Activated CD8-positive, alpha-beta T cell treated with anti-CD3 and anti-CD28 coated beads, Interleukin-2, amount 10 ng/mL, durations not matched to agents 7 days and 5 days (primary cell): ENCODE data around the gene SPON2. TPM values are rescaled to one million over a fixed set of nuclear protein-coding genes. Genes with fewer than 3 reads are reported as not detected.

Experiments
- ATAC-seq: fragments of 150-1000 bp; cut with Tn5 transposase; one replicate; pipeline ENCODE4 v1.10.0; 2021; ENCODE audit warnings: moderate library complexity
- CTCF ChIA-PET: fragments of 350-600 bp; sonication (Branson Sonifier 250); formaldehyde crosslinking; loops from one replicate; lab custom pipeline; 2021; ENCODE audit warnings: antibody characterized with exemption; lab: Charles Lee
- POLR2A ChIA-PET: fragments of 350-600 bp; sonication (Branson Sonifier 250); formaldehyde crosslinking; loops from one replicate; lab custom pipeline; 2021; ENCODE audit warnings: antibody characterized with exemption; lab: Charles Lee
- DNase-seq: peaks from one replicate; pipeline ENCODE4 v3.0.0-alpha.2; 2020
- H3K27ac Mint-ChIP-seq: one replicate; pipeline ENCODE4 v1.8.0; 2021; ENCODE audit warnings: mild to moderate bottlenecking, mixed read lengths
- H3K27me3 Mint-ChIP-seq: one replicate; pipeline ENCODE4 v1.8.0; 2021; ENCODE audit warnings: low read depth, mixed read lengths
- H3K36me3 Mint-ChIP-seq: one replicate; pipeline ENCODE4 v1.8.0; 2021; ENCODE audit warnings: low read depth, mixed read lengths
- H3K4me1 Mint-ChIP-seq: one replicate; pipeline ENCODE4 v1.8.0; 2021; ENCODE audit warnings: low read depth, mixed read lengths
- H3K4me3 Mint-ChIP-seq: one replicate; pipeline ENCODE4 v1.8.0; 2021; ENCODE audit warnings: mild to moderate bottlenecking, mixed read lengths
- H3K9me3 Mint-ChIP-seq: one replicate; pipeline ENCODE4 v1.8.0; 2022; ENCODE audit warnings: mixed read lengths; ENCODE audit not compliant: insufficient read depth
- total RNA-seq, 2 experiments: library from RNA; stranded (reverse); gene quantifications; one replicate each; pipeline ENCODE4 v1.2.3, GENCODE V29; 2021

SPON2 gene
- total RNA-seq, 2 experiments from 2014 or later, result 14.7 to 14.9 TPM

GRCh38 chr4:1214101-1215095 is 42.0 kb upstream of the SPON2 start:
- no peak overlapping the region for H3K4me3 Mint-ChIP-seq
- H3K4me1 Mint-ChIP-seq, result peaks cover 36% of the 10 kb centered on the region
- ChIA-PET POLR2A (interaction anchor here (0.6 kb wide), 1 partner anchor 43 kb away, joined by 3 read pairs; no protein-coding TSS in a partner anchor), CTCF (interaction anchor here (3.7 kb wide), 1 partner anchor 12 kb away, joined by 25 read pairs; no protein-coding TSS in a partner anchor)
- DNase-seq (no peak), ATAC-seq (no peak)
- no peaks in the 10 kb centered on the region for H3K27me3 Mint-ChIP-seq
- H3K36me3 Mint-ChIP-seq, result peaks cover 48% of the 10 kb centered on the region
- H3K9me3 Mint-ChIP-seq, result no peaks in the 10 kb centered on the region
- H3K27ac Mint-ChIP-seq, result no peak overlapping the region

GRCh38 chr4:1213336-1213995 is 41.1 kb upstream of the SPON2 start:
- H3K27me3 Mint-ChIP-seq, result no peaks in the 10 kb centered on the region
- H3K36me3 Mint-ChIP-seq, result peaks cover 44% of the 10 kb centered on the region
- ChIA-PET CTCF (no interaction called here), POLR2A (interaction anchor here (0.6 kb wide), 1 partner anchor 42 kb away, joined by 3 read pairs; no protein-coding TSS in a partner anchor)
- H3K4me3 Mint-ChIP-seq, result no peak overlapping the region
- H3K4me1 Mint-ChIP-seq, result peaks cover 31% of the 10 kb centered on the region
- no peaks in the 10 kb centered on the region for H3K9me3 Mint-ChIP-seq
- no peak overlapping the region for H3K27ac Mint-ChIP-seq
- DNase-seq, result no peak
- no peak for ATAC-seq

GRCh38 chr4:1212546-1213335 is 40.4 kb upstream of the SPON2 start:
- no peaks in the 10 kb centered on the region for H3K9me3 Mint-ChIP-seq
- peaks cover 38% of the 10 kb centered on the region for H3K36me3 Mint-ChIP-seq
- DNase-seq (no peak), ATAC-seq (no peak)
- H3K27ac Mint-ChIP-seq, result peak overlapping the region; percentile 39
- H3K27me3 Mint-ChIP-seq, result no peaks in the 10 kb centered on the region
- CTCF ChIA-PET, result no interaction called here
- POLR2A ChIA-PET, result interaction anchor here (0.6 kb wide), 1 partner anchor 10 kb away, joined by 4 read pairs; no protein-coding TSS in a partner anchor
- peaks cover 27% of the 10 kb centered on the region for H3K4me1 Mint-ChIP-seq
- no peak overlapping the region for H3K4me3 Mint-ChIP-seq

- H3K9me3 Mint-ChIP-seq, result no peaks in the 10 kb centered on the region
- no peak for DNase-seq
- H3K27me3 Mint-ChIP-seq, result no peaks in the 10 kb centered on the region
- H3K4me1 Mint-ChIP-seq, result peaks cover 20% of the 10 kb centered on the region
- H3K27ac Mint-ChIP-seq, result peak overlapping the region; percentile 34
- ChIA-PET POLR2A (interaction anchor here (0.6 kb wide), 1 partner anchor 10 kb away, joined by 4 read pairs; no protein-coding TSS in a partner anchor), CTCF (no interaction called here)
- peaks cover 31% of the 10 kb centered on the region for H3K36me3 Mint-ChIP-seq
- H3K4me3 Mint-ChIP-seq, result no peak overlapping the region
- ATAC-seq, result no peak
Observed at GRCh38 chr4:1211891-1212545, 39.6 kb upstream of the SPON2 start.

GRCh38 chr4:1211371-1211770 is 39.0 kb upstream of the SPON2 start:
- Mint-ChIP-seq H3K27ac (no peak overlapping the region), H3K27me3 (no peaks in the 10 kb centered on the region), H3K4me3 (no peak overlapping the region), H3K36me3 (peaks cover 24% of the 10 kb centered on the region), H3K9me3 (no peaks in the 10 kb centered on the region), H3K4me1 (peaks cover 13% of the 10 kb centered on the region)
- no peak for DNase-seq
- ATAC-seq, result no peak
- ChIA-PET CTCF (no interaction called here), POLR2A (interaction anchor here (0.9 kb wide), 1 partner anchor 36 kb away, joined by 3 read pairs; no protein-coding TSS in a partner anchor)

GRCh38 chr4:1210971-1211370 is 38.6 kb upstream of the SPON2 start:
- Mint-ChIP-seq H3K27ac (no peak overlapping the region), H3K27me3 (no peaks in the 10 kb centered on the region), H3K4me1 (peaks cover 9% of the 10 kb centered on the region), H3K9me3 (no peaks in the 10 kb centered on the region), H3K36me3 (peaks cover 20% of the 10 kb centered on the region), H3K4me3 (no peak overlapping the region)
- ATAC-seq (no peak), DNase-seq (no peak)
- CTCF ChIA-PET, result no interaction called here
- POLR2A ChIA-PET, result interaction anchor here (0.9 kb wide), 1 partner anchor 36 kb away, joined by 3 read pairs; no protein-coding TSS in a partner anchor

GRCh38 chr4:1210241-1210841 is 38.0 kb upstream of the SPON2 start:
- H3K27me3 Mint-ChIP-seq, result no peaks in the 10 kb centered on the region
- H3K4me3 Mint-ChIP-seq, result no peak overlapping the region
- DNase-seq (no peak), ATAC-seq (no peak)
- H3K9me3 Mint-ChIP-seq, result no peaks in the 10 kb centered on the region
- CTCF ChIA-PET, result interaction anchor here (0.6 kb wide), 1 partner anchor 205 kb away, joined by 3 read pairs; no protein-coding TSS in a partner anchor
- peaks cover 15% of the 10 kb centered on the region for H3K36me3 Mint-ChIP-seq
- H3K4me1 Mint-ChIP-seq, result peaks cover 6% of the 10 kb centered on the region
- POLR2A ChIA-PET, result interaction anchor here (0.9 kb wide), 1 partner anchor 37 kb away, joined by 3 read pairs; no protein-coding TSS in a partner anchor
- no peak overlapping the region for H3K27ac Mint-ChIP-seq

- POLR2A ChIA-PET, result interaction anchor here (0.6 kb wide), 1 partner anchor 22 kb away, joined by 3 read pairs; no protein-coding TSS in a partner anchor
- CTCF ChIA-PET, result interaction anchor here (0.6 kb wide), 1 partner anchor 204 kb away, joined by 3 read pairs; no protein-coding TSS in a partner anchor
Observed at GRCh38 chr4:1209821-1210220, 37.4 kb upstream of the SPON2 start.

GRCh38 chr4:1208970-1209704 is 36.8 kb upstream of the SPON2 start:
- H3K4me1 Mint-ChIP-seq, result peaks cover 12% of the 10 kb centered on the region
- CTCF ChIA-PET, result interaction anchor here (1.0 to 1.6 kb wide), 2 partner anchors 8 to 78 kb away, joined by 4 to 5 read pairs; no protein-coding TSS in a partner anchor
- no peaks in the 10 kb centered on the region for H3K9me3 Mint-ChIP-seq
- H3K27me3 Mint-ChIP-seq, result no peaks in the 10 kb centered on the region
- H3K27ac Mint-ChIP-seq, result no peak overlapping the region
- POLR2A ChIA-PET, result interaction anchor here (0.6 kb wide), 1 partner anchor 22 kb away, joined by 3 read pairs; no protein-coding TSS in a partner anchor
- DNase-seq (no peak), ATAC-seq (no peak)
- H3K4me3 Mint-ChIP-seq, result no peak overlapping the region
- H3K36me3 Mint-ChIP-seq, result peaks cover 16% of the 10 kb centered on the region

More at GRCh38 chr4:1209821-1210220, 37.4 kb upstream of the SPON2 start:
- DNase-seq, result no peak
- no peak overlapping the region for H3K27ac Mint-ChIP-seq
- no peaks in the 10 kb centered on the region for H3K9me3 Mint-ChIP-seq
- no peak overlapping the region for H3K4me3 Mint-ChIP-seq
- no peak for ATAC-seq
- H3K36me3 Mint-ChIP-seq, result peaks cover 12% of the 10 kb centered on the region
- H3K27me3 Mint-ChIP-seq, result no peaks in the 10 kb centered on the region
- H3K4me1 Mint-ChIP-seq, result peaks cover 5% of the 10 kb centered on the region
